Measurements from ENCODE around the gene KRIT1. TPM values are rescaled to one million over a fixed set of nuclear protein-coding genes. Genes with fewer than 3 reads are reported as not detected.

Gene KRIT1
- total and polyA plus RNA-seq, 10 donors, result 13.7 to 131 (median 58.0) TPM

DNA sequence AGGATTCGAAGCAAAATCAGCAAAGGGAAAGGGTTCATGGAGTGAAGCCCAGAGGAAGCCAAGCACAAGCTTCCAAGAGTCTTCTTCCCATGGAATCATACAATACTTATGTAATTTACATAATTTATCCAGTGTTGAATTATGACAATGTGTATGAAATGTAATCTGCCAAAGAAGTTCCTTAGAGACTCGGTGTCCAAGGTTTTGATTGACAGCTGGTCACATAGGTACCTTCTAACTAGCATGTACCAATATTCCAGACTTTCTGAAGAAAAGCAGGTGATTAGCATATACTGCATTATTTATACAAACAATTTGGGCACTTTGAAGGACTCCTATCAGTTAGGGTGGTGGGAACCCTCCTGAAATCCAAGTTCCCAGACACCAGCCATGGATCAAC lies 35.3 kb upstream of the KRIT1 start:
- intact Hi-C loops (cut with DNase I; ENCODE audit: low total_unique reads), result no loop called here
- peaks cover 0 to 7% (median 0%) of the 10 kb centered on the region in 6 donors for H3K36me3 ChIP-seq
- peaks cover 0 to 16% (median 12%) of the 10 kb centered on the region in 8 donors for H3K9me3 ChIP-seq
- no peak for DNase-seq
- H3K4me1 ChIP-seq, result peaks cover 0 to 5% (median 2%) of the 10 kb centered on the region in 6 donors
- H3K27me3 ChIP-seq (replicated peaks in 1 of 7), result no peaks in the 10 kb centered on the region
- H3K27ac ChIP-seq, result no peak overlapping the region
- TF ChIP-seq, protein P1, sequence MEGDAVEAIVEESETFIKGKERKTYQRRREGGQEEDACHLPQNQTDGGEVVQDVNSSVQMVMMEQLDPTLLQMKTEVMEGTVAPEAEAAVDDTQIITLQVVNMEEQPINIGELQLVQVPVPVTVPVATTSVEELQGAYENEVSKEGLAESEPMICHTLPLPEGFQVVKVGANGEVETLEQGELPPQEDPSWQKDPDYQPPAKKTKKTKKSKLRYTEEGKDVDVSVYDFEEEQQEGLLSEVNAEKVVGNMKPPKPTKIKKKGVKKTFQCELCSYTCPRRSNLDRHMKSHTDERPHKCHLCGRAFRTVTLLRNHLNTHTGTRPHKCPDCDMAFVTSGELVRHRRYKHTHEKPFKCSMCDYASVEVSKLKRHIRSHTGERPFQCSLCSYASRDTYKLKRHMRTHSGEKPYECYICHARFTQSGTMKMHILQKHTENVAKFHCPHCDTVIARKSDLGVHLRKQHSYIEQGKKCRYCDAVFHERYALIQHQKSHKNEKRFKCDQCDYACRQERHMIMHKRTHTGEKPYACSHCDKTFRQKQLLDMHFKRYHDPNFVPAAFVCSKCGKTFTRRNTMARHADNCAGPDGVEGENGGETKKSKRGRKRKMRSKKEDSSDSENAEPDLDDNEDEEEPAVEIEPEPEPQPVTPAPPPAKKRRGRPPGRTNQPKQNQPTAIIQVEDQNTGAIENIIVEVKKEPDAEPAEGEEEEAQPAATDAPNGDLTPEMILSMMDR (IDR thresholded peaks at IDR 0.05 in 8 of 11, conservative IDR thresholded peaks at IDR 0.05 in 3 of 11), result no peak
- TF ChIP-seq POLR2A (IDR thresholded peaks at IDR 0.05) (no peak), POLR2AphosphoS5 (IDR thresholded peaks at IDR 0.05) (no peak)
- no peak overlapping the region for H3K4me3 ChIP-seq
- WGBS, 5 donors, result 92 to 96% (median 95%) methylated on average over 2 of the region's 2 CpGs

DNA sequence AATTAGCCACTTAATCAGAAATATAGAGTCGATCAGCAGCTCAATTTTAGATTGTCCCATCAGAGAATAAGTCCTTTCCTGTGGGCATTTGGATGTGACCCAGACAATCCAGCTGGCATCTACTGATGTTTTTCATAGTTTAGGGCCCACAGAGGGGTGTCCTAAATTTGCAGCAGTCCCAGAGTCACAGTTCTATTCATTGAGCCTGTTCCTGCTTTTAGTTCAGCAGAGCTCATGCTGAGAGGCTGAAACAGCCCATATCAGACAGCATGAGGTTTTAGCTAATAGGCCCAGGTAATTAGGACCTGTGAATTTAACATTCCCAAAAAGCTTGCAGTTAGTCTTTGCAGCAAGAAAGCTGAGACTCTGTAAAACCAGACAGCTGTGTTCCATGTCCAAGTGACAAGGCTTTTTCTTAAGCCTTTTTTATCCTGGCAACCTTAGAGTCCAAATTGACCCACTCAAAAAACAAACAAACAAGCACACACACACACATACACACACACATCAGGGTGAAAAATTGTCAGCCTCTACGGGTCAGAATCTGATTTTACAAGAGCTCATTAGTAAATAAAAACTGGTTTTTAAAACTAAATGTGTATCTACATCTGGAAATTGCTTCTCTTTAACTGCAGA lies 33.8 kb upstream of the KRIT1 start:
- no peak for DNase-seq
- WGBS, 5 donors, result 75 to 85% (median 83%) methylated on average over 2 of the region's 2 CpGs
- Histone ChIP-seq H3K36me3 (peaks cover 0 to 7% (median 0%) of the 10 kb centered on the region in 6 donors), H3K27ac (no peak overlapping the region), H3K4me3 (no peak overlapping the region), H3K4me1 (peaks cover 0 to 7% (median 2%) of the 10 kb centered on the region in 6 donors), H3K9me3 (peaks cover 0 to 16% (median 12%) of the 10 kb centered on the region in 8 donors), H3K27me3 (replicated peaks in 1 of 7) (no peaks in the 10 kb centered on the region)
- TF ChIP-seq, protein P1 (IDR thresholded peaks at IDR 0.05 in 8 of 11, conservative IDR thresholded peaks at IDR 0.05 in 3 of 11), result no peak
- TF ChIP-seq POLR2A (IDR thresholded peaks at IDR 0.05) (no peak), POLR2AphosphoS5 (IDR thresholded peaks at IDR 0.05) (no peak)
- intact Hi-C loops (cut with DNase I; ENCODE audit: low total_unique reads), result no loop called here

DNA sequence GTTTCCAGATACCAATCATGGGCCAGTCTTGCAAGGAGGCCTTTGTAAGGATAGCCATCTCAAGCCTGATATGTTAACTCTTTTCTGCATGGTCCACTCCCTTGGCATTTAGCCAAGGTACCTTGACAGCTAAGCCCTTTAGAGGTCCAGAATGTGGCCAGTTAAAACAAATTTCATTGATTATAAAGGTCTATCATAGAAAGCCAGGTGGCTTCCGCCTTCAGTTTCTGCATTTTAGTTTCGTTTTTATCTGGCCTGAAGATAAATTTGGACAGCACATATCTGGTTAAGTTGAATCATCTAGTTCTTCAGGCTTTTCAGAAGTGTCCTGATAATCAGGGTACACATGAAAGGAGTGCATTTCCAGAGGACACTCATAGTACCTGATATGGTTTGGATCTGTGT lies 30.7 kb upstream of the KRIT1 start:
- intact Hi-C loops (cut with DNase I; ENCODE audit: low total_unique reads), result no loop called here
- peaks cover 0 to 7% (median 0%) of the 10 kb centered on the region in 6 donors for H3K36me3 ChIP-seq
- H3K27me3 ChIP-seq (replicated peaks in 1 of 7), result no peaks in the 10 kb centered on the region
- WGBS, 5 donors, result 77 to 86% (median 81%) methylated on average over 2 of the region's 2 CpGs
- H3K4me3 ChIP-seq, result no peak overlapping the region
- no peak for DNase-seq
- TF ChIP-seq POLR2AphosphoS5 (IDR thresholded peaks at IDR 0.05) (no peak), POLR2A (IDR thresholded peaks at IDR 0.05) (no peak)
- TF ChIP-seq, protein P1 (IDR thresholded peaks at IDR 0.05 in 8 of 11, conservative IDR thresholded peaks at IDR 0.05 in 3 of 11), result no peak
- peaks cover 0 to 7% (median 2%) of the 10 kb centered on the region in 6 donors for H3K4me1 ChIP-seq
- H3K9me3 ChIP-seq, result peaks cover 0 to 16% (median 12%) of the 10 kb centered on the region in 8 donors
- no peak overlapping the region for H3K27ac ChIP-seq

DNA sequence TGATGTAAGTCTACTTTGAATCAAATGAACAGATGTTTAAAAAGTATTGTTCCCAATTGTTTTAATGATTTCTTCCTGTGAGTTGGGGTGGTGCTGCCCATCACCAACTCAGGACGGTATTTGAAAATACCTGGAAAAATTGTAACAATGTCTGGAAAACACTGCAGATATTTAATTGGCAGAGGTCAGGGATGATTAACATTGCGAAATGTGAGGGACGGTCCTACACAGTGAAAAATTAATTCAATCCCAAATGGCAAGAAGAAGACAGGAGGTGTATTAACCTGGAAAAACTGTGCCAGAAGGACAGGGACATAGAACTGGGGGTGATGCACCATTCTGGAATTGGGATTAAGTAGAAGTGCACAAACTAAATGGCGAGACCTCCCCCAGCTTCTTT lies 29.6 kb upstream of the KRIT1 start:
- no peak for DNase-seq
- H3K27ac ChIP-seq, result no peak overlapping the region
- WGBS, 5 donors, result 95 to 98% (median 97%) methylated on average over 4 of the region's 4 CpGs
- no peak for TF ChIP-seq POLR2AphosphoS5 (IDR thresholded peaks at IDR 0.05)
- no peak for TF ChIP-seq POLR2A (IDR thresholded peaks at IDR 0.05)
- TF ChIP-seq, protein P1 (IDR thresholded peaks at IDR 0.05 in 8 of 11, conservative IDR thresholded peaks at IDR 0.05 in 3 of 11), result no peak
- no peaks in the 10 kb centered on the region for H3K27me3 ChIP-seq (replicated peaks in 1 of 7)
- H3K4me1 ChIP-seq, result peaks cover 0 to 7% (median 2%) of the 10 kb centered on the region in 6 donors
- intact Hi-C loops (cut with DNase I; ENCODE audit: low total_unique reads), result no loop called here
- peaks cover 0 to 1% (median 0%) of the 10 kb centered on the region in 6 donors for H3K36me3 ChIP-seq
- no peak overlapping the region for H3K4me3 ChIP-seq
- peaks cover 0 to 6% (median 3%) of the 10 kb centered on the region in 8 donors for H3K9me3 ChIP-seq

All from spleen (tissue), 11 donors.